ENCODE measurements around the gene SP1. TPM values are rescaled to one million over a fixed set of nuclear protein-coding genes. Genes with fewer than 3 reads are reported as not detected.

The SP1 gene
- total RNA-seq, 1 experiment from 2014 or later: 76.8 TPM

GRCh38 chr12:53332744-53333143 lies 47.2 kb upstream of the SP1 start:
- H2AK5ac ChIP-seq (ENCODE audit: insufficient read length, low read length): no peak overlapping the region
- H3K27ac Mint-ChIP-seq: no peak overlapping the region
- H3K9me3 Mint-ChIP-seq: no peaks in the 10 kb centered on the region
- no peak overlapping the region for H2BK12ac ChIP-seq (ENCODE audit: insufficient read length, low read depth, low read length)
- H3K79me2 ChIP-seq (ENCODE audit: insufficient read depth, low read length): no peaks in the 10 kb centered on the region
- TF ChIP-seq CTCF (conservative IDR thresholded peaks at IDR 0.05): no peak
- H4K8ac ChIP-seq (replicated peaks; ENCODE audit: insufficient read length, low read depth, low read length): no peak overlapping the region
- H3K36me3 Mint-ChIP-seq (ENCODE audit: insufficient read depth in 1 of 3, low read depth in 3 of 3): no peaks in the 10 kb centered on the region
- H3K56ac ChIP-seq (ENCODE audit: insufficient read length, low read depth, low read length): no peak overlapping the region
- DNase-seq: no peak
- no peak overlapping the region for H2BK5ac ChIP-seq (ENCODE audit: insufficient read length, low read length)
- H2BK15ac ChIP-seq (ENCODE audit: low read depth, low read length): no peak overlapping the region
- H4K91ac ChIP-seq (ENCODE audit: insufficient read length, low read depth, low read length): no peak overlapping the region
- H2BK20ac ChIP-seq (ENCODE audit: low read depth, low read length, poor library complexity, severe bottlenecking): no peak overlapping the region
- no peak overlapping the region for H3K14ac ChIP-seq (ENCODE audit: insufficient read depth, low read length)
- no peaks in the 10 kb centered on the region for H3K9me3 ChIP-seq (ENCODE audit: control insufficient read depth, low read depth, low read length)
- no peak overlapping the region for H3K4me3 Mint-ChIP-seq
- no peak overlapping the region for H3K9ac ChIP-seq (ENCODE audit: extremely low read depth, insufficient read length, low read length)
- no peak overlapping the region for H4K5ac ChIP-seq (ENCODE audit: insufficient read length, low read depth, low read length)
- no peak overlapping the region for H3K4me2 ChIP-seq (ENCODE audit: insufficient read depth, insufficient read length, low read length)
- H2BK120ac ChIP-seq (ENCODE audit: low read depth, low read length, poor library complexity, severe bottlenecking): no peak overlapping the region
- no peaks in the 10 kb centered on the region for H3K79me1 ChIP-seq (ENCODE audit: insufficient read depth, low read depth, low read length, poor library complexity, severe bottlenecking)
- H3K27me3 Mint-ChIP-seq (ENCODE audit: low read depth): peaks cover 78% of the 10 kb centered on the region
- no peaks in the 10 kb centered on the region; the same call in 1 of the 2 replicates for H3K4me1 ChIP-seq (ENCODE audit: insufficient read depth, low read length)
- H3K18ac ChIP-seq (ENCODE audit: insufficient read length, low read depth, low read length): no peak overlapping the region
- H3K23ac ChIP-seq (ENCODE audit: insufficient read length, low read depth, low read length): no peak overlapping the region
- H3K27me3 ChIP-seq (ENCODE audit: insufficient read depth, low read length): peaks cover 5% of the 10 kb centered on the region
- H3K4me1 Mint-ChIP-seq: peaks cover 12 to 25% of the 10 kb centered on the region in 2 experiments
- no peaks in the 10 kb centered on the region for H4K20me1 ChIP-seq (ENCODE audit: control insufficient read depth, insufficient read depth, insufficient read length)
- no peak overlapping the region for H3K4ac ChIP-seq (ENCODE audit: low read depth, low read length)
- no peak overlapping the region for H2AFZ ChIP-seq (ENCODE audit: low read length)
- no peak overlapping the region for H3K27ac ChIP-seq (ENCODE audit: insufficient read length, low read depth, low read length)
- no peaks in the 10 kb centered on the region for H3K23me2 ChIP-seq (ENCODE audit: insufficient read length, low read depth, low read length, poor library complexity, severe bottlenecking)
- no peak overlapping the region for H3T11ph ChIP-seq (ENCODE audit: low read length)
- WGBS (ENCODE audit: extremely low coverage, insufficient read length, low lambda C conversion rate): no CpG with 5 or more reads among the region's 15 CpGs

Data from H9 (cell line).